ENCODE measurements around the gene KRTAP5-1.

GRCh38 chr11:1570531-1570895 lies 14.6 kb downstream of the KRTAP5-1 start:
- no peak for TF ChIP-seq CTCF (IDR thresholded peaks at IDR 0.05 in 4 of 5, conservative IDR thresholded peaks at IDR 0.05 in 1 of 5)
- no peak for TF ChIP-seq POLR2A (IDR thresholded peaks at IDR 0.05)
